HepG2 (cell line): ENCODE results near the gene SIK2. TPM values are rescaled to one million over a fixed set of nuclear protein-coding genes. Genes with fewer than 3 reads are reported as not detected.
A peak's percentile ranks its signal among the peaks of the same experiment; 100 is the strongest.

Experiments
- ATF7 ChIP-seq, 2 experiments: fragments of 450-650 bp in 1 of 2; sonication (generic) in 1 of 2; formaldehyde crosslinking in 1 of 2; IDR thresholded peaks; 2 replicates each; pipeline versions ENCODE4 v1.4.0 to v1.6.1; 2016 to 2020; ENCODE audit warnings: antibody characterized with exemption in 1 of 2, mild to moderate bottlenecking in 1 of 2, missing genetic modification reagents in 1 of 2
- CSRNP2 ChIP-seq: sonication (generic); formaldehyde crosslinking; conservative IDR thresholded peaks from 2 replicates; pipeline ENCODE4 v1.8.0; 2022; ENCODE audit warnings: low read depth, missing genetic modification reagents
- E2F5 ChIP-seq: sonication (generic); formaldehyde crosslinking; conservative IDR thresholded peaks from 2 replicates; pipeline ENCODE4 v1.4.0; 2020; ENCODE audit warnings: missing genetic modification reagents
- GATA4 ChIP-seq: sonication (generic); IDR thresholded peaks from 2 replicates; pipeline ENCODE4 v1.6.1; 2016; ENCODE audit warnings: antibody characterized with exemption, low read depth, borderline replicate concordance
- KLF9 ChIP-seq: IDR thresholded peaks from 2 replicates; pipeline ENCODE4 v1.6.1; 2016; ENCODE audit warnings: low read depth
- MEIS1 ChIP-seq: sonication (generic); formaldehyde crosslinking; IDR thresholded peaks from 2 replicates; pipeline ENCODE4 v1.9.0; 2021; ENCODE audit warnings: mild to moderate bottlenecking, missing genetic modification reagents, moderate library complexity, borderline replicate concordance
- MIER3 ChIP-seq: IDR thresholded peaks from 2 replicates; pipeline ENCODE4 v1.6.1; 2016; ENCODE audit warnings: missing compliant biosample characterization, borderline replicate concordance
- NFE2L1 ChIP-seq: sonication (generic); formaldehyde crosslinking; IDR thresholded peaks from 2 replicates; pipeline ENCODE4 v1.4.0; 2020; ENCODE audit warnings: missing genetic modification reagents, mild to moderate bottlenecking, borderline replicate concordance
- RAD51 ChIP-seq: fragments of 450-650 bp; IDR thresholded peaks from 2 replicates; pipeline ENCODE4 v1.6.1; 2016; ENCODE audit warnings: borderline replicate concordance
- SAP130 ChIP-seq: IDR thresholded peaks from 2 replicates; pipeline ENCODE4 v1.6.1; 2016; ENCODE audit warnings: low read depth
- ZEB1 ChIP-seq: IDR thresholded peaks from 2 replicates; pipeline ENCODE4 v1.6.1; 2012; ENCODE audit warnings: mild to moderate bottlenecking, low read depth, inconsistent platforms; ENCODE audit not compliant: insufficient replicate concordance
- ZNF263 ChIP-seq: sonication (generic); formaldehyde crosslinking; IDR thresholded peaks from 2 replicates; pipeline ENCODE4 v1.4.0; 2020; ENCODE audit warnings: missing genetic modification reagents
- ZNF296 ChIP-seq: sonication (generic); formaldehyde crosslinking; conservative IDR thresholded peaks from 2 replicates; pipeline ENCODE4 v1.5.0; 2020; ENCODE audit warnings: mild to moderate bottlenecking, missing genetic modification reagents
- ZNF30 ChIP-seq: sonication (generic); formaldehyde crosslinking; IDR thresholded peaks from 2 replicates; pipeline ENCODE4 v1.5.0; 2020; ENCODE audit warnings: mild to moderate bottlenecking, missing genetic modification reagents
- ZNF331 ChIP-seq: sonication (generic); formaldehyde crosslinking; IDR thresholded peaks from 2 replicates; pipeline ENCODE4 v1.4.0; 2020; ENCODE audit warnings: missing genetic modification reagents
- ZNF382 ChIP-seq: sonication (generic); formaldehyde crosslinking; IDR thresholded peaks from 2 replicates; pipeline ENCODE4 v1.5.0; 2020; ENCODE audit warnings: missing genetic modification reagents, mild to moderate bottlenecking, borderline replicate concordance
- ZNF570 ChIP-seq: sonication (generic); formaldehyde crosslinking; IDR thresholded peaks from 2 replicates; pipeline ENCODE4 v1.4.0; 2020; ENCODE audit warnings: mild to moderate bottlenecking, missing genetic modification reagents, borderline replicate concordance
- polyA plus RNA-seq, 8 experiments: library from polyadenylated mRNA; depleted of rRNA in 3 of 8; stranded (reverse) in 7 of 8; unstranded in 1 of 8; fragments of >200 nt; fragmentation: Illumina TruSeq in 4 of 8; extraction: Trizol in 4 of 8; gene quantifications; 2 replicates each; pipeline versions ENCODE4 v1.2.1 to v1.2.3, GENCODE V29; 2011 to 2016; ENCODE audit warnings: low read depth in 4 of 8, missing spikeins in 1 of 8, mixed read lengths in 1 of 8; ENCODE audit not compliant: insufficient read depth in 1 of 8
- total RNA-seq, 5 experiments: library from RNA; depleted of rRNA; stranded (reverse); fragments of >200 nt; fragmentation: Illumina TruSeq; extraction: Trizol; gene quantifications; 2 replicates each; pipeline ENCODE4 v1.2.3, GENCODE V29; 2016; ENCODE audit warnings: low read depth in 1 of 5
- TF ChIP-seq, protein P1 (sequence below): sonication (generic); formaldehyde crosslinking; IDR thresholded peaks from 2 replicates; pipeline ENCODE4 v1.8.0; 2023; ENCODE audit warnings: mild to moderate bottlenecking, missing genetic modification reagents
- TF ChIP-seq, protein P2 (sequence below): sonication (generic); formaldehyde crosslinking; IDR thresholded peaks from 2 replicates; pipeline ENCODE4 v1.5.0; 2020; ENCODE audit warnings: mild to moderate bottlenecking, missing genetic modification reagents
- TF ChIP-seq, protein P3 (sequence below): IDR thresholded peaks from 2 replicates; pipeline ENCODE4 v1.6.1; 2016; ENCODE audit warnings: control low read depth
- TF ChIP-seq, protein P4 (sequence below): sonication (generic); formaldehyde crosslinking; IDR thresholded peaks from 2 replicates; pipeline ENCODE4 v1.5.0; 2020; ENCODE audit warnings: mild to moderate bottlenecking, missing genetic modification reagents

SIK2 gene
- total and polyA plus RNA-seq, 2 of the 13 experiments (the other 11 are each of a cell fraction or from before 2014, with no cell fraction given), result 8.1 to 15.4 TPM

- peak; percentile 71; the same call in 1 of the 2 replicates for TF ChIP-seq E2F5 (CRISPR knock-in tag)
- no peak for TF ChIP-seq ZNF296 (CRISPR knock-in tag)
- TF ChIP-seq MIER3 (CRISPR knock-in tag), result peak; percentile 50; the same call in 1 of the 2 replicates
- no peak for TF ChIP-seq CSRNP2
- TF ChIP-seq, protein P1, sequence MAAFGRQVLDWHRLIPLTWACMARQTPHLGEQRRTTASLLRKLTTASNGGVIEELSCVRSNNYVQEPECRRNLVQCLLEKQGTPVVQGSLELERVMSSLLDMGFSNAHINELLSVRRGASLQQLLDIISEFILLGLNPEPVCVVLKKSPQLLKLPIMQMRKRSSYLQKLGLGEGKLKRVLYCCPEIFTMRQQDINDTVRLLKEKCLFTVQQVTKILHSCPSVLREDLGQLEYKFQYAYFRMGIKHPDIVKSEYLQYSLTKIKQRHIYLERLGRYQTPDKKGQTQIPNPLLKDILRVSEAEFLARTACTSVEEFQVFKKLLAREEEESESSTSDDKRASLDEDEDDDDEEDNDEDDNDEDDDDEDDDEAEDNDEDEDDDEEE (CRISPR knock-in tag), result no peak
- TF ChIP-seq, protein P2, sequence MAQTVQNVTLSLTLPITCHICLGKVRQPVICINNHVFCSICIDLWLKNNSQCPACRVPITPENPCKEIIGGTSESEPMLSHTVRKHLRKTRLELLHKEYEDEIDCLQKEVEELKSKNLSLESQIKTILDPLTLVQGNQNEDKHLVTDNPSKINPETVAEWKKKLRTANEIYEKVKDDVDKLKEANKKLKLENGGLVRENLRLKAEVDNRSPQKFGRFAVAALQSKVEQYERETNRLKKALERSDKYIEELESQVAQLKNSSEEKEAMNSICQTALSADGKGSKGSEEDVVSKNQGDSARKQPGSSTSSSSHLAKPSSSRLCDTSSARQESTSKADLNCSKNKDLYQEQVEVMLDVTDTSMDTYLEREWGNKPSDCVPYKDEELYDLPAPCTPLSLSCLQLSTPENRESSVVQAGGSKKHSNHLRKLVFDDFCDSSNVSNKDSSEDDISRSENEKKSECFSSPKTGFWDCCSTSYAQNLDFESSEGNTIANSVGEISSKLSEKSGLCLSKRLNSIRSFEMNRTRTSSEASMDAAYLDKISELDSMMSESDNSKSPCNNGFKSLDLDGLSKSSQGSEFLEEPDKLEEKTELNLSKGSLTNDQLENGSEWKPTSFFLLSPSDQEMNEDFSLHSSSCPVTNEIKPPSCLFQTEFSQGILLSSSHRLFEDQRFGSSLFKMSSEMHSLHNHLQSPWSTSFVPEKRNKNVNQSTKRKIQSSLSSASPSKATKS (CRISPR knock-in tag), result no peak
- TF ChIP-seq ZNF382 (CRISPR knock-in tag), result no peak
- TF ChIP-seq ATF7 (IDR thresholded peaks at IDR 0.05), result no peak
- TF ChIP-seq ATF7 (CRISPR knock-in tag; IDR thresholded peaks at IDR 0.05), result 0 out of 2 replicates have a peak, but pooled peaks have one; percentile 37
- 0 out of 2 replicates have a peak, but pooled peaks have one; percentile 18 for TF ChIP-seq MEIS1
- TF ChIP-seq SAP130, result peak; percentile 91
- no peak for TF ChIP-seq ZEB1
- TF ChIP-seq ZNF30 (CRISPR knock-in tag), result peak; percentile 46; the same call in 1 of the 2 replicates
- peak; percentile 76 for TF ChIP-seq ZNF331 (CRISPR knock-in tag)
- no peak for TF ChIP-seq GATA4
- TF ChIP-seq NFE2L1 (CRISPR knock-in tag), result no peak
- no peak; the same call in 1 of the 2 replicates for TF ChIP-seq KLF9
- no peak for TF ChIP-seq ZNF570
- TF ChIP-seq, protein P3, sequence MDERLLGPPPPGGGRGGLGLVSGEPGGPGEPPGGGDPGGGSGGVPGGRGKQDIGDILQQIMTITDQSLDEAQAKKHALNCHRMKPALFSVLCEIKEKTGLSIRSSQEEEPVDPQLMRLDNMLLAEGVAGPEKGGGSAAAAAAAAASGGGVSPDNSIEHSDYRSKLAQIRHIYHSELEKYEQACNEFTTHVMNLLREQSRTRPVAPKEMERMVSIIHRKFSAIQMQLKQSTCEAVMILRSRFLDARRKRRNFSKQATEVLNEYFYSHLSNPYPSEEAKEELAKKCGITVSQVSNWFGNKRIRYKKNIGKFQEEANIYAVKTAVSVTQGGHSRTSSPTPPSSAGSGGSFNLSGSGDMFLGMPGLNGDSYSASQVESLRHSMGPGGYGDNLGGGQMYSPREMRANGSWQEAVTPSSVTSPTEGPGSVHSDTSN (CRISPR knock-in tag), result no peak
- TF ChIP-seq RAD51, result no peak
- no peak for TF ChIP-seq ZNF263
- TF ChIP-seq, protein P4, sequence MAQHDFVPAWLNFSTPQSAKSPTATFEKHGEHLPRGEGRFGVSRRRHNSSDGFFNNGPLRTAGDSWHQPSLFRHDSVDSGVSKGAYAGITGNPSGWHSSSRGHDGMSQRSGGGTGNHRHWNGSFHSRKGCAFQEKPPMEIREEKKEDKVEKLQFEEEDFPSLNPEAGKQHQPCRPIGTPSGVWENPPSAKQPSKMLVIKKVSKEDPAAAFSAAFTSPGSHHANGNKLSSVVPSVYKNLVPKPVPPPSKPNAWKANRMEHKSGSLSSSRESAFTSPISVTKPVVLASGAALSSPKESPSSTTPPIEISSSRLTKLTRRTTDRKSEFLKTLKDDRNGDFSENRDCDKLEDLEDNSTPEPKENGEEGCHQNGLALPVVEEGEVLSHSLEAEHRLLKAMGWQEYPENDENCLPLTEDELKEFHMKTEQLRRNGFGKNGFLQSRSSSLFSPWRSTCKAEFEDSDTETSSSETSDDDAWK (CRISPR knock-in tag), result no peak
Measured at GRCh38 chr11:111601979-111602864, at the start of gene SIK2 (continued).
